H9 (cell line): ENCODE data around the gene ZDHHC11. TPM values are rescaled to one million over a fixed set of nuclear protein-coding genes. Genes with fewer than 3 reads are reported as not detected.
"Not testable (repeated sequence)": the region's sequence is repeated elsewhere in the genome, so short reads cannot be mapped to it uniquely, and the experiment has no call there.

Source experiments
- DNase-seq: peaks from one replicate; pipeline ENCODE4 v3.0.0-alpha.2; 2017
- H2AFZ ChIP-seq: one replicate; pipeline ENCODE4 v1.6.1; 2013; ENCODE audit warnings: mild to moderate bottlenecking, low read length, control low read depth, moderate library complexity
- H2AK5ac ChIP-seq: 2 replicates; pipeline ENCODE4 v1.6.1; 2013; ENCODE audit warnings: low read length, control low read depth, mixed read lengths; ENCODE audit not compliant: insufficient read length
- H2BK120ac ChIP-seq: one replicate; pipeline ENCODE4 v1.6.1; 2013; ENCODE audit warnings: low read depth, mild to moderate bottlenecking, low read length, control low read depth, inconsistent platforms; ENCODE audit not compliant: poor library complexity, severe bottlenecking
- H2BK12ac ChIP-seq: 2 replicates; pipeline ENCODE4 v1.6.1; 2013; ENCODE audit warnings: low read length, control low read depth, mixed read lengths, low read depth; ENCODE audit not compliant: insufficient read length
- H2BK15ac ChIP-seq: 2 replicates; pipeline ENCODE4 v1.6.1; 2013; ENCODE audit warnings: low read depth, low read length, control low read depth
- H2BK20ac ChIP-seq: one replicate; pipeline ENCODE4 v1.6.1; 2013; ENCODE audit warnings: low read depth, mild to moderate bottlenecking, low read length, control low read depth, inconsistent platforms; ENCODE audit not compliant: poor library complexity, severe bottlenecking
- H2BK5ac ChIP-seq: 2 replicates; pipeline ENCODE4 v1.6.1; 2013; ENCODE audit warnings: low read length, control low read depth, mixed read lengths; ENCODE audit not compliant: insufficient read length
- H3K14ac ChIP-seq: 2 replicates; pipeline ENCODE4 v1.6.1; 2013; ENCODE audit warnings: low read length, control low read depth; ENCODE audit not compliant: insufficient read depth
- H3K18ac ChIP-seq: 2 replicates; pipeline ENCODE4 v1.6.1; 2013; ENCODE audit warnings: low read depth, mild to moderate bottlenecking, mixed read lengths, low read length, control low read depth; ENCODE audit not compliant: insufficient read length
- H3K23ac ChIP-seq: 2 replicates; pipeline ENCODE4 v1.6.1; 2013; ENCODE audit warnings: low read length, control low read depth, mixed read lengths, low read depth; ENCODE audit not compliant: insufficient read length
- H3K23me2 ChIP-seq: 2 replicates; pipeline ENCODE4 v1.6.1; 2013; ENCODE audit warnings: low read depth, mild to moderate bottlenecking, mixed read lengths, low read length, control low read depth; ENCODE audit not compliant: insufficient read length, poor library complexity, severe bottlenecking
- H3K27ac ChIP-seq: 2 replicates; pipeline ENCODE4 v1.5.1; 2013; ENCODE audit warnings: low read length, control low read depth, mixed read lengths, low read depth; ENCODE audit not compliant: insufficient read length
- H3K27me3 ChIP-seq: 2 replicates; pipeline ENCODE4 v1.6.1; 2013; ENCODE audit warnings: low read length, control low read depth, inconsistent platforms; ENCODE audit not compliant: insufficient read depth
- H3K4ac ChIP-seq: 2 replicates; pipeline ENCODE4 v1.6.1; 2013; ENCODE audit warnings: low read depth, mild to moderate bottlenecking, control low read depth, inconsistent platforms, low read length, moderate library complexity
- H3K4me1 ChIP-seq: 2 replicates; pipeline ENCODE4 v1.6.1; 2013; ENCODE audit warnings: low read length, control low read depth, inconsistent platforms; ENCODE audit not compliant: insufficient read depth
- H3K4me2 ChIP-seq: 2 replicates; pipeline ENCODE4 v1.6.1; 2013; ENCODE audit warnings: low read length, control low read depth, mixed read lengths; ENCODE audit not compliant: insufficient read length, insufficient read depth
- H3K56ac ChIP-seq: 2 replicates; pipeline ENCODE4 v1.6.1; 2013; ENCODE audit warnings: low read depth, mild to moderate bottlenecking, mixed read lengths, low read length, control low read depth; ENCODE audit not compliant: insufficient read length
- H3K79me1 ChIP-seq: 2 replicates; pipeline ENCODE4 v1.6.1; 2013; ENCODE audit warnings: low read depth, mild to moderate bottlenecking, moderate library complexity, low read length, control low read depth, inconsistent platforms; ENCODE audit not compliant: insufficient read depth, poor library complexity, severe bottlenecking
- H3K79me2 ChIP-seq: 2 replicates; pipeline ENCODE4 v1.6.1; 2013; ENCODE audit warnings: low read length, control low read depth, inconsistent platforms; ENCODE audit not compliant: insufficient read depth
- H3K9ac ChIP-seq: 2 replicates; pipeline ENCODE4 v1.6.1; 2013; ENCODE audit warnings: low read length, control low read depth, mixed read lengths; ENCODE audit not compliant: insufficient read length; ENCODE audit errors: extremely low read depth
- H3K9me3 ChIP-seq: one replicate; pipeline ENCODE4 v1.6.1; 2013; ENCODE audit warnings: low read depth, low read length, inconsistent platforms; ENCODE audit not compliant: control insufficient read depth
- H3T11ph ChIP-seq: one replicate; pipeline ENCODE4 v1.6.1; 2013; ENCODE audit warnings: mild to moderate bottlenecking, low read length, control low read depth, inconsistent platforms
- H4K20me1 ChIP-seq: one replicate; pipeline ENCODE4 v1.6.1; 2013; ENCODE audit not compliant: control insufficient read depth, insufficient read length, insufficient read depth
- H4K5ac ChIP-seq: 2 replicates; pipeline ENCODE4 v1.6.1; 2013; ENCODE audit warnings: low read depth, mild to moderate bottlenecking, mixed read lengths, low read length, control low read depth; ENCODE audit not compliant: insufficient read length
- H4K8ac ChIP-seq: replicated peaks from 2 replicates; pipeline ENCODE4 v1.6.1; 2013; ENCODE audit warnings: low read length, control low read depth, mixed read lengths, low read depth; ENCODE audit not compliant: insufficient read length
- H4K91ac ChIP-seq: 2 replicates; pipeline ENCODE4 v1.6.1; 2013; ENCODE audit warnings: low read depth, mild to moderate bottlenecking, moderate library complexity, mixed read lengths, low read length, control low read depth; ENCODE audit not compliant: insufficient read length
- H3K27ac Mint-ChIP-seq, 3 experiments: 2 replicates in 2 of 3; 3 replicates in 1 of 3; pipeline ENCODE4 v1.8.0; 2020 to 2021; ENCODE audit warnings: mixed read lengths in 3 of 3, mild to moderate bottlenecking in 1 of 3, moderate library complexity in 1 of 3
- H3K27me3 Mint-ChIP-seq: 2 replicates; pipeline ENCODE4 v1.8.0; 2021; ENCODE audit warnings: low read depth, mild to moderate bottlenecking, moderate library complexity, mixed read lengths
- H3K36me3 Mint-ChIP-seq, 3 experiments: 2 replicates in 2 of 3; 3 replicates in 1 of 3; pipeline ENCODE4 v1.8.0; 2020 to 2021; ENCODE audit warnings: low read depth in 3 of 3, mixed read lengths in 3 of 3; ENCODE audit not compliant: insufficient read depth in 1 of 3
- H3K4me1 Mint-ChIP-seq, 2 experiments: 2 replicates each; pipeline ENCODE4 v1.8.0; 2020; ENCODE audit warnings: mixed read lengths in 2 of 2
- H3K4me3 Mint-ChIP-seq, 2 experiments: 2 replicates in 1 of 2; 3 replicates in 1 of 2; pipeline ENCODE4 v1.8.0; 2020 to 2021; ENCODE audit warnings: mild to moderate bottlenecking in 2 of 2, mixed read lengths in 2 of 2, moderate library complexity in 1 of 2
- H3K9me3 Mint-ChIP-seq, 2 experiments: 2 replicates in 1 of 2; 3 replicates in 1 of 2; pipeline ENCODE4 v1.8.0; 2020; ENCODE audit warnings: mild to moderate bottlenecking in 2 of 2, mixed read lengths in 2 of 2, moderate library complexity in 1 of 2
- CTCF ChIP-seq: fragments of 200-600 bp; sonication (generic); conservative IDR thresholded peaks from 3 replicates; pipeline ENCODE4 v1.8.0; 2021; ENCODE audit warnings: antibody characterized with exemption, mild to moderate bottlenecking
- WGBS: extraction: QIAGEN DNeasy Blood & Tissue Kit; methylation state at CpG from one replicate; pipeline ENCODE4 v1.1.7; 2013; ENCODE audit warnings: missing lambda C conversion rate, low lambda C conversion rate, mixed read lengths; ENCODE audit not compliant: insufficient read length; ENCODE audit errors: extremely low coverage; 5-methylcytosine and 5-hydroxymethylcytosine counted together
- total RNA-seq: library from RNA; stranded (reverse); gene quantifications from 2 replicates; pipeline ENCODE4 v1.2.1, GENCODE V29; 2021

ZDHHC11 gene
- total RNA-seq, 1 experiment from 2014 or later: 37.6 TPM

- H3K27ac Mint-ChIP-seq, H3K4me1 Mint-ChIP-seq, H3K27me3 ChIP-seq, H3K9me3 ChIP-seq, H3K27ac ChIP-seq, H3K4me2 ChIP-seq, H4K20me1 ChIP-seq, H3K23ac ChIP-seq, H3K56ac ChIP-seq, H2AK5ac ChIP-seq, H2BK120ac ChIP-seq, H3T11ph ChIP-seq, H3K4ac ChIP-seq, H3K9ac ChIP-seq, H3K18ac ChIP-seq, H3K4me3 Mint-ChIP-seq, H2BK20ac ChIP-seq, H2BK12ac ChIP-seq, H3K23me2 ChIP-seq, H4K5ac ChIP-seq, H3K9me3 Mint-ChIP-seq, H2BK5ac ChIP-seq, H2BK15ac ChIP-seq, H4K91ac ChIP-seq, H3K4me1 ChIP-seq, H4K8ac ChIP-seq, H3K14ac ChIP-seq, H3K79me2 ChIP-seq, H3K79me1 ChIP-seq, H2AFZ ChIP-seq, H3K27me3 Mint-ChIP-seq: not testable (repeated sequence)
- peak; percentile 44 for DNase-seq
- peaks cover 9 to 50% (median 21%) of the 10 kb centered on the region in 3 experiments; a peak in 6 of 7 replicates for H3K36me3 Mint-ChIP-seq
- peak; percentile 27; the same call in 2 of the 3 replicates for TF ChIP-seq CTCF
- WGBS: no CpG with 5 or more reads among the region's 1 CpG
Observed at GRCh38 chr5:825544-825943, 25.2 kb downstream of the ZDHHC11 start.
